VCaP (cell line): ENCODE results near the gene FMN1.

Experiments
- H3K27ac ChIP-seq: fragments of 450-650 bp; 2 replicates; pipeline ENCODE4 v1.5.1; 2017
- CTCF ChIP-seq: fragments of 450-650 bp; conservative IDR thresholded peaks from 2 replicates; pipeline ENCODE4 v1.5.1; 2017; ENCODE audit warnings: mild to moderate bottlenecking, moderate library complexity

The FMN1 gene

GRCh38 chr15:32882955-32883354 lies 311.6 kb downstream of the FMN1 start:
- no peak for TF ChIP-seq CTCF
- no peak overlapping the region for H3K27ac ChIP-seq

- TF ChIP-seq CTCF, result no peak
- no peak overlapping the region for H3K27ac ChIP-seq
Observed at GRCh38 chr15:32881528-32881927, 313.0 kb downstream of the FMN1 start.

- no peak for TF ChIP-seq CTCF
- no peak overlapping the region for H3K27ac ChIP-seq
Observed at GRCh38 chr15:32880642-32881041, 313.9 kb downstream of the FMN1 start.

DNA sequence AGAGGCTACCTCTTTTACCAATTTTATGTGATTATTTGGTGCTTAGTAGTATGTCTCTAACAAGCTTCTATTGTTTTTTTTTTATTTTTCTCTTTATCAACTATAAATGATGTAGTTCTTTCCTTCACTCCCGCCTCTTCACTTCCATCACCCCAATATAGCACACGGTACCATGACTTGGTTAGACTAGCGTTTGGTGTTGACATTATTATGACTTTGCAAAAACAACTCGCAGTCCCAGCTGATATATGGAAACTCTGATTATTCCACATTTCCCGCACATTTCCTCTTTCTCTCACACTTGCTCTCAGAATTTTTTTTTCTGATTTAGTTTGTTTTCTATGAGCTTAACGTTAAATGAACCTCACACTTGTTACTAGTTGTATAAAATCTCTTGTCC lies 314.5 kb downstream of the FMN1 start:
- H3K27ac ChIP-seq, result no peak overlapping the region
- TF ChIP-seq CTCF, result no peak

DNA sequence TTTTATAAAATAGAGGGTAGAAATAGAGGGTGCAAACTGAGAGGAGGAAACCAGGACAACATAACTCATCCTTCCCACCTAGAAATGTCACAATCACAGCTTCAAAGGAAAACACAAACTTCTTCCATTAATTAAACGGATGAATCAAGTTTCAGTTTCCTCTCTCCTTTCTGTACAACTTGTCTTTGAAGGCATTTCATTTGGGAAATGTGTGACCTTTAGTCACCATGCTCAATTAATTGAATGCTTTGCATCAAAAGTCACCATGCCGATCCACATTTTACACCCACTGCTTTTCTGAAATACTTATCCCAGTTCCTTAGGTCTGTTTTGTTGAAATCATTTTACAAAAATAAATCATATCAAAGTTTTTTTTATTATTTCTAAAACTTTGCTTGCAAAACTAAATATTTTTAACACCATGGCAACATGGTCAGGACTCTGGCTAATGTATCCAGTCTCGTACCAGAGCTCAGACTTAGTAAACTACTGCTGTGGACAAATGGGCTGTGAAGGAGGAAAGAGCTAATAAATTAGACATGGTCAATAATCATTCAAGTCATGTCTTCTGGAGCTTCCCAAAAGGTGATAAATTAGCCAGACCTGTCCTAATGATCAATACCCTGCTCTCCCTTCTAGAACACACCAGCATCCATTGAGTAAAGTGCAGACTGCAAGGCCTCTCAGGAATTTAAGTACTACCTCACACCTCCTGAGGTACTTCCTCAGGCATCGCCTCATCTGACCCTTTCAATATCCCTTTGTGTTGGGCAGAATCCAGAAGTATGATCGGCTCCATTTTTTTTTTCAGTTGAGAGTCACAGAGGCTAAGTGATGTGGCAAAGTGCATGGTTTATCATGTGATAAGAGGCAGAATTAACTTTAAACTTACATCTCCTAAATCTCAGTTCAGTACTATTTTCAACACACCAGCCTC lies 315.4 kb downstream of the FMN1 start:
- H3K27ac ChIP-seq, result no peak overlapping the region
- TF ChIP-seq CTCF, result no peak

GRCh38 chr15:32878342-32878741 lies 316.2 kb downstream of the FMN1 start:
- no peak overlapping the region for H3K27ac ChIP-seq
- TF ChIP-seq CTCF, result no peak

- H3K27ac ChIP-seq, result no peak overlapping the region
- TF ChIP-seq CTCF, result no peak
Observed at GRCh38 chr15:32877252-32878019, 317.1 kb downstream of the FMN1 start.
